H9 (cell line): ENCODE data around the gene OR2J1. TPM values are rescaled to one million over a fixed set of nuclear protein-coding genes. Genes with fewer than 3 reads are reported as not detected.

Source experiments
- DNase-seq: peaks from one replicate; pipeline ENCODE4 v3.0.0-alpha.2; 2017
- H2AFZ ChIP-seq: one replicate; pipeline ENCODE4 v1.6.1; 2013; ENCODE audit warnings: mild to moderate bottlenecking, low read length, control low read depth, moderate library complexity
- H2AK5ac ChIP-seq: 2 replicates; pipeline ENCODE4 v1.6.1; 2013; ENCODE audit warnings: low read length, control low read depth, mixed read lengths; ENCODE audit not compliant: insufficient read length
- H2BK120ac ChIP-seq: one replicate; pipeline ENCODE4 v1.6.1; 2013; ENCODE audit warnings: low read depth, mild to moderate bottlenecking, low read length, control low read depth, inconsistent platforms; ENCODE audit not compliant: poor library complexity, severe bottlenecking
- H2BK12ac ChIP-seq: 2 replicates; pipeline ENCODE4 v1.6.1; 2013; ENCODE audit warnings: low read length, control low read depth, mixed read lengths, low read depth; ENCODE audit not compliant: insufficient read length
- H2BK15ac ChIP-seq: 2 replicates; pipeline ENCODE4 v1.6.1; 2013; ENCODE audit warnings: low read depth, low read length, control low read depth
- H2BK20ac ChIP-seq: one replicate; pipeline ENCODE4 v1.6.1; 2013; ENCODE audit warnings: low read depth, mild to moderate bottlenecking, low read length, control low read depth, inconsistent platforms; ENCODE audit not compliant: poor library complexity, severe bottlenecking
- H2BK5ac ChIP-seq: 2 replicates; pipeline ENCODE4 v1.6.1; 2013; ENCODE audit warnings: low read length, control low read depth, mixed read lengths; ENCODE audit not compliant: insufficient read length
- H3K14ac ChIP-seq: 2 replicates; pipeline ENCODE4 v1.6.1; 2013; ENCODE audit warnings: low read length, control low read depth; ENCODE audit not compliant: insufficient read depth
- H3K18ac ChIP-seq: 2 replicates; pipeline ENCODE4 v1.6.1; 2013; ENCODE audit warnings: low read depth, mild to moderate bottlenecking, mixed read lengths, low read length, control low read depth; ENCODE audit not compliant: insufficient read length
- H3K23ac ChIP-seq: 2 replicates; pipeline ENCODE4 v1.6.1; 2013; ENCODE audit warnings: low read length, control low read depth, mixed read lengths, low read depth; ENCODE audit not compliant: insufficient read length
- H3K23me2 ChIP-seq: 2 replicates; pipeline ENCODE4 v1.6.1; 2013; ENCODE audit warnings: low read depth, mild to moderate bottlenecking, mixed read lengths, low read length, control low read depth; ENCODE audit not compliant: insufficient read length, poor library complexity, severe bottlenecking
- H3K27ac ChIP-seq: 2 replicates; pipeline ENCODE4 v1.5.1; 2013; ENCODE audit warnings: low read length, control low read depth, mixed read lengths, low read depth; ENCODE audit not compliant: insufficient read length
- H3K27me3 ChIP-seq: 2 replicates; pipeline ENCODE4 v1.6.1; 2013; ENCODE audit warnings: low read length, control low read depth, inconsistent platforms; ENCODE audit not compliant: insufficient read depth
- H3K4ac ChIP-seq: 2 replicates; pipeline ENCODE4 v1.6.1; 2013; ENCODE audit warnings: low read depth, mild to moderate bottlenecking, control low read depth, inconsistent platforms, low read length, moderate library complexity
- H3K4me1 ChIP-seq: 2 replicates; pipeline ENCODE4 v1.6.1; 2013; ENCODE audit warnings: low read length, control low read depth, inconsistent platforms; ENCODE audit not compliant: insufficient read depth
- H3K4me2 ChIP-seq: 2 replicates; pipeline ENCODE4 v1.6.1; 2013; ENCODE audit warnings: low read length, control low read depth, mixed read lengths; ENCODE audit not compliant: insufficient read length, insufficient read depth
- H3K56ac ChIP-seq: 2 replicates; pipeline ENCODE4 v1.6.1; 2013; ENCODE audit warnings: low read depth, mild to moderate bottlenecking, mixed read lengths, low read length, control low read depth; ENCODE audit not compliant: insufficient read length
- H3K79me1 ChIP-seq: 2 replicates; pipeline ENCODE4 v1.6.1; 2013; ENCODE audit warnings: low read depth, mild to moderate bottlenecking, moderate library complexity, low read length, control low read depth, inconsistent platforms; ENCODE audit not compliant: insufficient read depth, poor library complexity, severe bottlenecking
- H3K79me2 ChIP-seq: 2 replicates; pipeline ENCODE4 v1.6.1; 2013; ENCODE audit warnings: low read length, control low read depth, inconsistent platforms; ENCODE audit not compliant: insufficient read depth
- H3K9ac ChIP-seq: 2 replicates; pipeline ENCODE4 v1.6.1; 2013; ENCODE audit warnings: low read length, control low read depth, mixed read lengths; ENCODE audit not compliant: insufficient read length; ENCODE audit errors: extremely low read depth
- H3K9me3 ChIP-seq: one replicate; pipeline ENCODE4 v1.6.1; 2013; ENCODE audit warnings: low read depth, low read length, inconsistent platforms; ENCODE audit not compliant: control insufficient read depth
- H3T11ph ChIP-seq: one replicate; pipeline ENCODE4 v1.6.1; 2013; ENCODE audit warnings: mild to moderate bottlenecking, low read length, control low read depth, inconsistent platforms
- H4K20me1 ChIP-seq: one replicate; pipeline ENCODE4 v1.6.1; 2013; ENCODE audit not compliant: control insufficient read depth, insufficient read length, insufficient read depth
- H4K5ac ChIP-seq: 2 replicates; pipeline ENCODE4 v1.6.1; 2013; ENCODE audit warnings: low read depth, mild to moderate bottlenecking, mixed read lengths, low read length, control low read depth; ENCODE audit not compliant: insufficient read length
- H4K8ac ChIP-seq: replicated peaks from 2 replicates; pipeline ENCODE4 v1.6.1; 2013; ENCODE audit warnings: low read length, control low read depth, mixed read lengths, low read depth; ENCODE audit not compliant: insufficient read length
- H4K91ac ChIP-seq: 2 replicates; pipeline ENCODE4 v1.6.1; 2013; ENCODE audit warnings: low read depth, mild to moderate bottlenecking, moderate library complexity, mixed read lengths, low read length, control low read depth; ENCODE audit not compliant: insufficient read length
- H3K27ac Mint-ChIP-seq, 3 experiments: 2 replicates in 2 of 3; 3 replicates in 1 of 3; pipeline ENCODE4 v1.8.0; 2020 to 2021; ENCODE audit warnings: mixed read lengths in 3 of 3, mild to moderate bottlenecking in 1 of 3, moderate library complexity in 1 of 3
- H3K27me3 Mint-ChIP-seq: 2 replicates; pipeline ENCODE4 v1.8.0; 2021; ENCODE audit warnings: low read depth, mild to moderate bottlenecking, moderate library complexity, mixed read lengths
- H3K36me3 Mint-ChIP-seq, 3 experiments: 2 replicates in 2 of 3; 3 replicates in 1 of 3; pipeline ENCODE4 v1.8.0; 2020 to 2021; ENCODE audit warnings: low read depth in 3 of 3, mixed read lengths in 3 of 3; ENCODE audit not compliant: insufficient read depth in 1 of 3
- H3K4me1 Mint-ChIP-seq, 2 experiments: 2 replicates each; pipeline ENCODE4 v1.8.0; 2020; ENCODE audit warnings: mixed read lengths in 2 of 2
- H3K4me3 Mint-ChIP-seq, 2 experiments: 2 replicates in 1 of 2; 3 replicates in 1 of 2; pipeline ENCODE4 v1.8.0; 2020 to 2021; ENCODE audit warnings: mild to moderate bottlenecking in 2 of 2, mixed read lengths in 2 of 2, moderate library complexity in 1 of 2
- H3K9me3 Mint-ChIP-seq, 2 experiments: 2 replicates in 1 of 2; 3 replicates in 1 of 2; pipeline ENCODE4 v1.8.0; 2020; ENCODE audit warnings: mild to moderate bottlenecking in 2 of 2, mixed read lengths in 2 of 2, moderate library complexity in 1 of 2
- CTCF ChIP-seq: fragments of 200-600 bp; sonication (generic); conservative IDR thresholded peaks from 3 replicates; pipeline ENCODE4 v1.8.0; 2021; ENCODE audit warnings: antibody characterized with exemption, mild to moderate bottlenecking
- WGBS: extraction: QIAGEN DNeasy Blood & Tissue Kit; methylation state at CpG from one replicate; pipeline ENCODE4 v1.1.7; 2013; ENCODE audit warnings: missing lambda C conversion rate, low lambda C conversion rate, mixed read lengths; ENCODE audit not compliant: insufficient read length; ENCODE audit errors: extremely low coverage; 5-methylcytosine and 5-hydroxymethylcytosine counted together
- total RNA-seq: library from RNA; stranded (reverse); gene quantifications from 2 replicates; pipeline ENCODE4 v1.2.1, GENCODE V29; 2021

The OR2J1 gene
- total RNA-seq, 1 experiment from 2014 or later: not detected

GRCh38 chr6:29051680-29052079 is 47.6 kb upstream of the OR2J1 start:
- no peak overlapping the region for H4K91ac ChIP-seq
- no peak overlapping the region for H3K27ac ChIP-seq
- H2BK20ac ChIP-seq: no peak overlapping the region
- no peaks in the 10 kb centered on the region for H3K23me2 ChIP-seq
- H3K4me2 ChIP-seq: no peak overlapping the region
- no peak overlapping the region for H2AK5ac ChIP-seq
- H4K5ac ChIP-seq: no peak overlapping the region
- H3K27me3 ChIP-seq: no peaks in the 10 kb centered on the region
- peaks cover 0 to under 1% of the 10 kb centered on the region in 2 experiments; a peak in 1 of 5 replicates for H3K9me3 Mint-ChIP-seq
- H3K27me3 Mint-ChIP-seq: peaks cover 2% of the 10 kb centered on the region
- H3K27ac Mint-ChIP-seq: no peak overlapping the region
- no peak overlapping the region for H3K4ac ChIP-seq
- no peak overlapping the region for H3T11ph ChIP-seq
- H3K36me3 Mint-ChIP-seq: no peaks in the 10 kb centered on the region
- no peak for DNase-seq
- no peak overlapping the region for H2BK120ac ChIP-seq
- no peak overlapping the region for H3K18ac ChIP-seq
- H3K4me3 Mint-ChIP-seq: no peak overlapping the region
- no peak overlapping the region for H4K8ac ChIP-seq
- H3K79me1 ChIP-seq: no peaks in the 10 kb centered on the region
- no peak overlapping the region for H2BK12ac ChIP-seq
- no CpG with 5 or more reads among the region's 3 CpGs for WGBS
- H3K4me1 ChIP-seq: no peaks in the 10 kb centered on the region
- no peaks in the 10 kb centered on the region for H3K79me2 ChIP-seq
- no peak overlapping the region for H3K23ac ChIP-seq
- H2BK15ac ChIP-seq: no peak overlapping the region
- H2BK5ac ChIP-seq: no peak overlapping the region
- H3K9me3 ChIP-seq: no peaks in the 10 kb centered on the region
- no peak overlapping the region for H2AFZ ChIP-seq
- no peak for TF ChIP-seq CTCF
- H3K56ac ChIP-seq: no peak overlapping the region
- no peak overlapping the region for H3K14ac ChIP-seq
- peaks cover 0 to 2% of the 10 kb centered on the region in 2 experiments; a peak in 1 of 4 replicates for H3K4me1 Mint-ChIP-seq
- no peak overlapping the region for H3K9ac ChIP-seq
- H4K20me1 ChIP-seq: no peaks in the 10 kb centered on the region
